ENCODE measurements around the gene ZNF212.

The ZNF212 gene

DNA sequence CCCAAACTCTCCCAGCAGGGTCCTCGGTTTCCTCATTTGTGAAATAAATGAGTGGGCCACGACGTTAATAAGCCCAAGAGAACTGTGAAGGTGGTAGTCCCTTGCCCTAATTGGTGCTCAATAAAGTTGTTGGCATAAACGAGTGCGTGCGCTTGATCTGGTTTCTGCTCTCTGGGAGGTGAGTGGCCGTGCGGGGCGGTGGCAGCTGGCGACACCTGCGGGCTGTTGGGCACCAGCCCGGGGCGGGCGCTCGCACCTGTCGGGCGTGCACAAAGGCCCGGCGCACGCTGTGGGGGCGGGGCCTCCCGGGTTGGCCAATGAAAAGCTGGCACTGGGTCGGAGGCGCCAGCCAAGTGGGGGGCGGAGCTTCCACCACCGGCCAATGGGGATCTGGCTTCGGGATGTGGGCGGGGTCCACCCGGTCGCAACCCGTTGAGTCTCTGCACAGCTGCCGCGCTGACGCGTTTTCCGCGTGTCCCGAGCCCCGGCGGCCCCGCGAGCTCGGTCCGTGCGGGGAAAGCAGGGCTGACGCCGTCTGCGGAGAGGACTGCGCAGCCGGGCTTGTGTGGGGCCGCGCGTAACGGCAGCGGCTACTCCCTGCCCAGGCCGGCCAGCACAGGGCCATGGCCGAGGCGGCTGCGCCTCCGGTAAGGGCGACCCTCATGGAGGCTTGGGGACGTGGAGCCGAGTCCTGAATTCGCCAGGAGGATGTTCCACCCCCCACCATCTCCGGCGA lies 45.6 kb downstream of the ZNF212 start:
- in situ Hi-C loops (cut with MboI; ENCODE audit: low pct_unique_long_range_greater_than_20kb, low sequenced_read_pairs, unreplicated experiment): no loop called here
- DNase-seq (ENCODE audit: low spot score): peak; percentile 99
- TF ChIP-seq, protein P1, sequence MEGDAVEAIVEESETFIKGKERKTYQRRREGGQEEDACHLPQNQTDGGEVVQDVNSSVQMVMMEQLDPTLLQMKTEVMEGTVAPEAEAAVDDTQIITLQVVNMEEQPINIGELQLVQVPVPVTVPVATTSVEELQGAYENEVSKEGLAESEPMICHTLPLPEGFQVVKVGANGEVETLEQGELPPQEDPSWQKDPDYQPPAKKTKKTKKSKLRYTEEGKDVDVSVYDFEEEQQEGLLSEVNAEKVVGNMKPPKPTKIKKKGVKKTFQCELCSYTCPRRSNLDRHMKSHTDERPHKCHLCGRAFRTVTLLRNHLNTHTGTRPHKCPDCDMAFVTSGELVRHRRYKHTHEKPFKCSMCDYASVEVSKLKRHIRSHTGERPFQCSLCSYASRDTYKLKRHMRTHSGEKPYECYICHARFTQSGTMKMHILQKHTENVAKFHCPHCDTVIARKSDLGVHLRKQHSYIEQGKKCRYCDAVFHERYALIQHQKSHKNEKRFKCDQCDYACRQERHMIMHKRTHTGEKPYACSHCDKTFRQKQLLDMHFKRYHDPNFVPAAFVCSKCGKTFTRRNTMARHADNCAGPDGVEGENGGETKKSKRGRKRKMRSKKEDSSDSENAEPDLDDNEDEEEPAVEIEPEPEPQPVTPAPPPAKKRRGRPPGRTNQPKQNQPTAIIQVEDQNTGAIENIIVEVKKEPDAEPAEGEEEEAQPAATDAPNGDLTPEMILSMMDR (IDR thresholded peaks at IDR 0.05; ENCODE audit: extremely low read depth, insufficient read depth, missing control alignments): peak; percentile 25

DNA sequence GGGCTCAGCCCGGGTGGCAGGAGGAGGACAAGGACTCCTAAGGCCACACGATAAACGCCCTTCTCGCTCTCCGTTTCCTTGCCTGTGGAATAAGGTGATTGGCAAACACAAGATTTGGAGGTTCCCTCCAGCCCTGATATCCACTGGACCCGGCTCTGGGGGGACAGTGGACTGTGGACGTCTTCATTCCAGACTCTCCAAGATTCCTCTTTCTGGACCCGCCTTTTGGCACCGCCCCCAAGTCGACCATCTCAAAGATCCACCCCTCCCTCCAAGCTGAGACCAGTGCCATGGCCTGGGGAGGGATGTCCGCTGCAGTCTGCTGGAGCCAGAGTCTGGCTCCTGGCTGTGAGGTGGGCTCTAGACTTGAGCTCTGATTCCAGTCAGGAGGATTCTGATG lies 46.2 kb downstream of the ZNF212 start:
- TF ChIP-seq, protein P1 (IDR thresholded peaks at IDR 0.05; ENCODE audit: extremely low read depth, insufficient read depth, missing control alignments): no peak
- in situ Hi-C loops (cut with MboI; ENCODE audit: low pct_unique_long_range_greater_than_20kb, low sequenced_read_pairs, unreplicated experiment): no loop called here
- DNase-seq (ENCODE audit: low spot score): no peak

DNA sequence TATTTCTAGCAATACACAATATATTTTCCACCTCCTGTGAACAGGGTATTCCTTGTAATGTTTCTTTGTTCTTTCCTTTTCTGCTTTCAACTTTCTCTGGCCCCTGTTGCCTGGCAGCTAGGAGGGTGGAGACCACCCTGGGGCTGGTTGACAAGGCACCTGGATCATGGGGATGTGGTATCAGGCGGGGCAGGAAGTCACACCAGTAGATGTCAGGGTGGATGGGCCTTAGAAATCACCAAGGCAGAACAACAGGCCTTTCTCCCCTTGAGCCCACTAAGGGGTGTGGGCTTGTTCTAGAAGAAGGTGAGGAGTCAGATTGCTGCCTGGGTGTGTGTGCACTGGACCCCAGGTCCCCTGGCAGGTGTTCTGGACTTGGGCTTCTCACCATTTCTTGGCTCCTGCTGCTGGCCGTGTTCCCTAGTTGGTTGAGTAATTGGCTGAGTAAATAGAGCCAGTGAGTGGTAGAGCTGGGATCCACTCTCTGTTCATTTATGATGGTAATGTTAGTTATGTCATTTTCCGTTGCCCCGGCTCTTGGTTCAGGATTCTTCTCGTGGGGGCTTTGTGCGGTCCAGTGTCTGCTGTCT lies 47.5 kb downstream of the ZNF212 start:
- in situ Hi-C loops (cut with MboI; ENCODE audit: low pct_unique_long_range_greater_than_20kb, low sequenced_read_pairs, unreplicated experiment): no loop called here
- DNase-seq (ENCODE audit: low spot score): no peak
- TF ChIP-seq, protein P1 (IDR thresholded peaks at IDR 0.05; ENCODE audit: extremely low read depth, insufficient read depth, missing control alignments): no peak

DNA sequence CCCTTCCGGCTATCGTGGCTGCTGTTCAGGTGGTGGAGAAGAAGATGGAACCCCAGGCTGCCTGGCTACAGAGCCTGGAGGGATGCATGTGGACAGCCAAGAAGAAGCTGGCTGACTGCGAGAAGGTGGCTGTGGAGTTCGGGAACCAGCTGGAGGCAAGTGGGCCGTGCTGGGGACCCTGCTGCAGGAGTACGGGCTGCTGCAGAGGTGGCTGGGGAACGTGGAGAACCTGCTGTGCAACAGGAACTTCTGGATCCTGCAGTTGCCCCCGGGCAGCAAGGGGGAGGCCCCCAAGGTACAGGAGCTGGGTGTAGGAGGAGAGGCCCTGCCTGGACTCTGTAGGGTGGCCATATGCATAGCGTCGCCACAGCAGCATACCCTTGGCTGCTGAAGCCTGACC lies 48.2 kb downstream of the ZNF212 start:
- TF ChIP-seq, protein P1 (IDR thresholded peaks at IDR 0.05; ENCODE audit: extremely low read depth, insufficient read depth, missing control alignments): no peak
- in situ Hi-C loops (cut with MboI; ENCODE audit: low pct_unique_long_range_greater_than_20kb, low sequenced_read_pairs, unreplicated experiment): no loop called here
- DNase-seq (ENCODE audit: low spot score): no peak

DNA sequence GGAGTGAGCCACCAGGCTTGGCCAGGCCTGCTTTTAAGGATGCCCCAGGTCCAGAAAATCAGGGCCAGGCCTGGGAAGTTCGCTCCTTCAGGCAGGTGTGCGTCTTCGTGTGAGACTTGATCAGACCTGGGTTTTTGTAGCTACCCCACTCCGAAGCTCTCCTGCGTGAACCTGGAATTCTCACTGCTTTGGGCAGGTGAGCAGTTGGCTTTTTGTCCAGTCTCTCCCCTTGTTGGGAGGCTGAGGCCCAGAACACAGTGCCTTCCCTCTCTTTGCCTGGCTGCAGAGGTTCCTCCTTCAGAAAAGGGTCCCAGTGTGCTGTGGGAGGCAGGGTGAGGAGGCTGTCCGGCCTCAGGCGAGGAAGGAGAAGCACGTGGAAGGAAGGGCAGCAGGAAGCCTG lies 49.8 kb downstream of the ZNF212 start:
- DNase-seq (ENCODE audit: low spot score): no peak
- in situ Hi-C loops (cut with MboI; ENCODE audit: low pct_unique_long_range_greater_than_20kb, low sequenced_read_pairs, unreplicated experiment): no loop called here
- TF ChIP-seq, protein P1 (IDR thresholded peaks at IDR 0.05; ENCODE audit: extremely low read depth, insufficient read depth, missing control alignments): no peak

DNA sequence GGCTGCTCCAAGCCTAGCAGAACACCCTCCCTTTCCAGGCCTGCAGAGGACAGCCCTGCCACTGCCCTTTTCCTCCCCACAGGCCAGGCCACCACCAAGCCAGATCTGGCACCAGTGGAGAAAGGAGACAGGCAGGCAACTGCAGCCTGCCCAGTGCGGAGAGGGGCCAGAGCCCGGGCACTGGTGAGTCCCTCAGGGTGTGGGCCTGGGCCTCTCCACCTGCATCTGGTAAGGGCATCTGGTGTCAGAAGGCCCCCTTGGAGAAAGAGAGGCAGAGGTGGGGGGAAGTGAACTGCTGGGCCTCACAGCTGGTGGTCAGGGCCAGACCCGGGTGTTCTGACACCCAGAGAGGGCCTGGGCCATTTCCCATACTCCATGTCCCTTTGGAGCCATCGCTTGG lies 50.4 kb downstream of the ZNF212 start:
- in situ Hi-C loops (cut with MboI; ENCODE audit: low pct_unique_long_range_greater_than_20kb, low sequenced_read_pairs, unreplicated experiment): no loop called here
- TF ChIP-seq, protein P1 (IDR thresholded peaks at IDR 0.05; ENCODE audit: extremely low read depth, insufficient read depth, missing control alignments): no peak
- DNase-seq (ENCODE audit: low spot score): no peak

Data from GM13977 (cell line).